T-helper 2 cell (primary cell): Measurements from ENCODE around the gene HOXC10.

Experiments used
- DNase-seq, 5 experiments: peaks; one replicate each; pipeline versions ENCODE4 v3.0.0 to v3.0.0-alpha.2; 2012 to 2022

HOXC10 gene

DNA sequence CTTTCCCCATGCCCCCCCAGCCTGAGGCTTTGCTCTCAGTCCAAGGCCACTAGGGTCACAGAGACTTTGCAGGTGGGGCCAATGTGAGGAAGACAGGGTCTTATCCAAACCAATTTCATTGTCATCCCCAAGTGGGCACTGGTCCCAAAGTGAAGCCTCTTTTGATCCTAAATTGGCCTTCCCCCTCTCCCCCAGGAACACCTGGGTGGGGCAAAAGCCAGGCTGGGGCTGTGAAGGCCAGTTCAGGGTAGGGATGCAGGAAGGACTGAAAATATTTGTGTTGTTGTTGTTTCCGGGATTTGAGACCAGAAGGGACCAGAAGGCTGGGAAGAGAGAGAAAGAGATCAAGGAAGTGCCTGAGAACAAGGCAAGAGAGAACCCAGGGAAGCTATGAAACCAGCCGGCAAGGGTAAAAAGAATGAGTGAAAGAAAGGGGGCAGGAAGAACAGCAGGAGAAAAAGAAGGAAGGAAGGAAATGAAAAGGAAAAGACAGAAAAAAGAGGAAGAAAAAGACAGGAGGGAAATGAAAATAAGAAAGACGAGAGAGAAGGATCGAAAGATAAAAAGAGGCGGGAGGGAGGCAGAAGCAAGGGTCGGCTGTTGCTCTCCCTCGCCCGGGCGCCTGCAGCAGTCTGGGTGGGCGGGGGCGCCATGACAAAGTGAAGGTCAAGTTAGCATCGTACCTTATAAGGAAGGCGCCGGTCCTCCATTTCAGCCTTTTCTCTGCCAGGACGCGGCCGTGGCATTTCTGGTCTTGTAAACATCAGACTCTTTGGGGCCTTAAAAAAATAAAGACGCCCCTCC lies 19.5 kb upstream of the HOXC10 start:
- DNase-seq: no peak

DNA sequence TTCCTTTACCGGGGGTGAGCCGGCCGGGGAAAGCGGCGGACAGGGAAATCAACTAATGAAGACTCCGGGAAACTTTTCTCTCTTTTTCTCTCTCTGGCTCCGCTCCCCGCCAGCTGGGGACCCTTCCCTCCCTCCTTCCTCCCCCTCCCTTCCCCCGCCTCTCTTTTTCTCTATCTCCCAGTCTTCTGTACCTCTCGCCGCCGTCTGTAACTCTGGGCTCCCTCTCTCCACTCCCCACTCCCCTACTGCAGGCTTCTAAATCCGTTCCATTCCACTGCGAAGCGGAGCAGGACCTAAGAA lies 18.9 kb upstream of the HOXC10 start:
- DNase-seq: no peak

- no peak for DNase-seq
Measured at GRCh38 chr12:53966385-53967133, 18.4 kb upstream of the HOXC10 start.

GRCh38 chr12:53967421-53967925 lies 17.5 kb upstream of the HOXC10 start:
- DNase-seq: no peak

GRCh38 chr12:53968214-53969127 lies 16.5 kb upstream of the HOXC10 start:
- no peak for DNase-seq

DNA sequence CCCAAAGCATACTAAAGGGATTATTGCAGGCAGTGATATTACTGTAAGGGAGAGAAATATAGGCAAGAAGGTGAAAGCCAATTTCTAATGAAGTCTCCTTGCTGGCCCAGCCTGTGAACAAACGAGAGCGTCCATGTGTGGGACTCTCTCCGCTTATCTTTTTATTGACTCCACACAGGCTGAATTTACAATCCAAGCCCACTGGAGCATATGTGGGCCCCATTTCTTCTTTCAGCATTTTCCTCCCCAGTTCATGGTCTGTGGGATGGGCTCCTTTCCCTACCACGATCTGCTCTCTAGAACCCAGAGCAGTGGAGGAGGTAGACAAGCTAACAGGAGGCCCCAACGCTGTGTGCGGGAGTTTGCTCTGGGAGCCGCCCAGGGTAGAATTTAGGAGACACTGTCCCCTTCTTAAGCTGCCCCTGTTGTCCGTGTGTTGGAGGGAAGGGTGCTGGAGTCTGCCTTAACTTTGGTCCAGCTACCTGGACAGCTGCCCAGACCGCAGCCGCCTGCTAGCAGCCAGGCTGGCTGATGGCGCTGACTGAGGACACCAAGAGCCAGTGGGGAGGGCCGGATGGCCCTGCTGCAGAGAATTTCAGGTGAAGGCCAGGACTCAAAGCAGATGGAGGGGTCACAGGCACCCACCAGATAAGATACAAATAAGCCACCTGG lies 15.2 kb upstream of the HOXC10 start:
- no peak for DNase-seq

- DNase-seq: no peak
Measured at GRCh38 chr12:53970451-53970850, 14.5 kb upstream of the HOXC10 start.

DNA sequence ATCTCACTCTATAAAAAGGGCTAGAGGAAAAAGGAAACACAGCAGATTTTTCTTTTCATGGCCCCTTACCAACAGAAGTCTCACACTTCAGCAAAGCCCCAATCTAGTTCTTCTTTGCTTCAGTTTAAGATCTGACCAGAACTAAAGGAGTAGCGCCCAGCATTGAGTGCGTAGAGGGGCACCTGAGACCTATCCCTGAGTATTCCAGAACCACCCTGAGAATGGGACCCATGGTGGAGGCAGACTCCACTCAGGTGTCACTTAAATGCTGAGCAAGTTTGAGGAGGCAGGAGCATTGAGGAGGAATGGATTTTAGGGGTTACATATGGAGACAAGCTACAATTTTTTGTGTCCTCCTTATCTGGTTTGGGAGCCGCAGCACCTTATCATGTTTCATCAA lies 13.8 kb upstream of the HOXC10 start:
- no peak for DNase-seq

GRCh38 chr12:53971686-53972085 lies 13.3 kb upstream of the HOXC10 start:
- DNase-seq: no peak

- no peak for DNase-seq
Measured at GRCh38 chr12:53972152-53972702, 12.7 kb upstream of the HOXC10 start.

- no peak for DNase-seq
Measured at GRCh38 chr12:53972722-53973235, 12.2 kb upstream of the HOXC10 start, which contains the start of gene HOXC11. Gene HOXC11 (plus strand): TSS chr12:53973126. CDS start chr12:53973242, 116 bp downstream.

DNA sequence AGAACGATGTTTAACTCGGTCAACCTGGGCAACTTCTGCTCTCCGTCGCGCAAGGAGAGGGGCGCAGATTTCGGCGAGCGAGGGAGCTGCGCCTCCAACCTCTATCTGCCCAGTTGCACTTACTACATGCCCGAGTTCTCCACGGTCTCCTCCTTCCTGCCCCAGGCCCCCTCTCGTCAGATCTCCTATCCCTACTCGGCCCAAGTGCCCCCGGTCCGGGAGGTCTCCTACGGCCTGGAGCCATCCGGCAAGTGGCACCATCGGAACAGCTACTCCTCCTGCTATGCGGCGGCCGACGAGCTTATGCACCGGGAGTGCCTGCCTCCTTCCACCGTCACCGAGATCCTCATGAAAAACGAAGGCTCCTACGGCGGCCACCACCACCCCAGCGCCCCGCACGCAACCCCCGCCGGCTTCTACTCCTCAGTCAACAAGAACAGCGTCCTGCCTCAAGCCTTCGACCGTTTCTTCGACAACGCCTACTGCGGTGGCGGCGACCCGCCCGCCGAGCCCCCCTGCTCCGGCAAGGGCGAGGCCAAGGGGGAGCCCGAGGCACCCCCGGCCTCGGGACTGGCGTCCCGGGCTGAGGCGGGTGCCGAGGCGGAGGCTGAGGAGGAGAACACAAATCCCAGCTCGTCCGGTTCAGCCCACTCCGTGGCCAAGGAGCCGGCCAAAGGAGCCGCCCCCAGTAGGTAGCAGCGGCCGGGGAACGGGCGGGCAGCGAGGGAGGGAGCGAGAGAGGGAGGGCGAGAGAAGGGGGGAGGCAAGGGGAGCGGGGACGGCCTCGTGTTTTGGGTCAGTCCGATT lies 11.5 kb upstream of the HOXC10 start:
- DNase-seq: no peak

GRCh38 chr12:53974084-53975063 lies 10.6 kb upstream of the HOXC10 start, which contains the start of gene HOTAIR:
Gene HOTAIR (minus strand): TSS chr12:53974954.
- DNase-seq: peak in 1 of 5 experiments; percentile 34

- DNase-seq: no peak
Measured at GRCh38 chr12:53975064-53975471, 9.9 kb upstream of the HOXC10 start.

DNA sequence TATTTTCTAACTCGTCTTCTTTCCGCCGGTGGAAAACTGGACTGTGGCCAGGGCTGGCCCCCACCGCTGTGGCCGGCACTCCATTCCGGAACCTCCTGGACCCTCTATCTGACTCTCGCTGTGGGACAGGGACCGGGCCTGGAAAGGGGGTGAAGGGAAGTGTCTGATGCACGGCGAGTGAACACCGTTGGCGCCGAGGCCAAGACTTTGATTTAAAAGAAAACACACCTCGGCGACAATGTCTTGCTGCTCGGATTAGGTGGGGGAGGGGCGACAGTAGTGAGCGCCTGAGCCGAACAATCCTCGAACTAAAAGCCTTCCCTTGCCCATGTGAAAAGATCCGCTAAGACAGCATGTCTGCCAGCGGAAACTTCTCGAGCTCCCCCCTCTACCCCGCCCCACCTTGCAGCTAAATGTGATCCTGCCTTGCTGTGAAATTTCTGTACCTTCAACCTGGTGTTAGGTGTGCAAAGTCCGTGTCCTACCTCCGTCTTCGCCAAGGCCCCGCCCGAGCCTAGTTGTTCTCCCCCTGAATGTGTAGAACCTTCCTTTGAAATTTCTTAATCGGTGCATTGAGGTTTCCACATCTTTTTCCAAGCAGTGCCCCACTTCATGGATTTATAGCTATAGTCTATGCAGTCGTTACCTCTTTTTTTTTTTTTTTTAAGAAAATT lies 9.3 kb upstream of the HOXC10 start:
- DNase-seq: no peak

GRCh38 chr12:53976172-53976822 lies 8.6 kb upstream of the HOXC10 start:
- DNase-seq: no peak

- DNase-seq: no peak
Measured at GRCh38 chr12:53976823-53977595, 7.9 kb upstream of the HOXC10 start.
